ENCODE results near the gene SERTM1.

DNA sequence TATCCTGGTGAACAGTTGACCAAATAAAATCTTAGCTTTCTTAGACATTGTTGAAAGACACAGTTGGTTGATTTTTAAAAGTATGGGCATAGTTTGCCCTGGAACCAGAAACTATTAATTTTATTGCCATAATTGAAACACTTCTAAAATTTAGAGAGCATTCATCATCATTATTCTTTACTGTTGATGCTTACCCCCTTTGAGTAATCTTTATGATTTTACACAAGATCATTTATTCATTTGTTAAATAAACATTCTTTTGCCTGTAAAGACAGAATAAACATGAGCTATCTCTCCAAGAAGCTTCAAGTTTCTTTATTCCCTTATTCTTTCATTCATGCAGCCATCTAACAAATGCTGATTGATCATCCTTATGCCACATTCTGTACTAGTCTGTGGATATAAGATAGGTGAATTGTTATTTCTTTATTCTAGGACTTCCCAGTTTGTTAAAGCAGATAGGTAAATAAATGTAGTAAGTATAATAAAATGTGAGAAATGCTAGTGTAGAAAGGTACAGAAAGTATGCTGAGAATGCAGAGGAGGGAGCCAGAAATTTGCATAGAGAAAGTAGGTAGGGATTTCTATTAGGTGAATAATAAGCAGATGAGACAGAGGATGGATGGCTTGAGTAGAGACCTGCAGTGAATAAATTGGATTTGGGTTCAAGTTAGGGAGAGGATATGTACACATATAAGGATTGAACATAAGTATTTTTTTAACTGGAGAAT, 8.2 kb downstream of the SERTM1 start:
- TF ChIP-seq GATA3 (IDR thresholded peaks at IDR 0.05; ENCODE audit: low read depth, low read length) = no peak
- no peak for TF ChIP-seq GATA2 (IDR thresholded peaks at IDR 0.05; ENCODE audit: low read depth, low read length)
